HEK293 (cell line): ENCODE measurements around the gene ACTL8.
A peak's percentile ranks its signal among the peaks of the same experiment; 100 is the strongest.

Experiments used
- CTCF ChIA-PET: fragments of 350-600 bp; formaldehyde crosslinking; extraction: SDS; loops from one replicate; lab custom pipeline; 2021; ENCODE audit warnings: antibody characterized with exemption; lab: Yijun Ruan, JAX
- POLR2A ChIA-PET: fragments of 300-600 bp; formaldehyde crosslinking; extraction: SDS; loops from one replicate; lab custom pipeline; 2020; ENCODE audit warnings: antibody characterized with exemption, inconsistent platforms; lab: Yijun Ruan, JAX
- H3K27ac ChIP-seq: fragments of 200-500 bp; sonication (Bioruptor generic); 2 replicates; pipeline ENCODE4 v1.5.1; 2014; ENCODE audit warnings: low read depth, low read length, control low read depth, inconsistent platforms; ENCODE audit errors: extremely low read depth
- H3K36me3 ChIP-seq, 2 experiments: fragments of 200-500 bp in 1 of 2; sonication (Bioruptor generic) in 1 of 2; 1 replicate in 1 of 2; 2 replicates in 1 of 2; pipeline ENCODE4 v1.5.1; 2014 to 2017; ENCODE audit warnings: inconsistent platforms in 2 of 2, low read length in 2 of 2; ENCODE audit not compliant: control insufficient read depth in 2 of 2, insufficient read depth in 1 of 2
- H3K4me1 ChIP-seq: fragments of 200-500 bp; sonication (Bioruptor generic); 2 replicates; pipeline ENCODE4 v1.5.1; 2014; ENCODE audit warnings: mild to moderate bottlenecking, low read length, inconsistent platforms; ENCODE audit not compliant: control insufficient read depth, insufficient read depth
- H3K4me3 ChIP-seq: 2 replicates; pipeline ENCODE4 v1.5.1; 2011; ENCODE audit warnings: low read depth, mild to moderate bottlenecking, control low read depth, low read length, moderate library complexity
- H3K9me3 ChIP-seq: fragments of 200-500 bp; sonication (Bioruptor generic); 2 replicates; pipeline ENCODE4 v1.5.1; 2014; ENCODE audit warnings: low read depth, low read length, inconsistent platforms; ENCODE audit not compliant: control insufficient read depth, insufficient read depth
- EGR2 ChIP-seq: fragments of 450-650 bp; formaldehyde crosslinking; IDR thresholded peaks from 2 replicates; pipeline ENCODE4 v1.5.1; 2016; ENCODE audit warnings: low read depth, missing biosample characterization, missing genetic modification characterization
- GLI2 ChIP-seq: fragments of 450-650 bp; formaldehyde crosslinking; IDR thresholded peaks from 2 replicates; pipeline ENCODE4; 2017; ENCODE audit warnings: missing biosample characterization, missing genetic modification characterization, low read depth, borderline replicate concordance
- INSM2 ChIP-seq: fragments of 450-650 bp; formaldehyde crosslinking; IDR thresholded peaks from 2 replicates; pipeline ENCODE4 v1.5.1; 2016; ENCODE audit warnings: missing biosample characterization, missing genetic modification characterization
- OVOL3 ChIP-seq: fragments of 450-650 bp; formaldehyde crosslinking; IDR thresholded peaks from 2 replicates; pipeline ENCODE4 v1.5.1; 2016; ENCODE audit warnings: missing biosample characterization, missing genetic modification characterization
- PRDM10 ChIP-seq: fragments of 450-650 bp; formaldehyde crosslinking; IDR thresholded peaks from 2 replicates; pipeline ENCODE4 v1.5.1; 2016; ENCODE audit warnings: missing biosample characterization, missing genetic modification characterization
- RBAK ChIP-seq: fragments of 450-650 bp; formaldehyde crosslinking; IDR thresholded peaks from 2 replicates; pipeline ENCODE4 v1.5.1; 2016; ENCODE audit warnings: missing biosample characterization, missing genetic modification characterization
- WT1 ChIP-seq: fragments of 450-650 bp; formaldehyde crosslinking; IDR thresholded peaks from 2 replicates; pipeline ENCODE4 v1.5.1; 2016; ENCODE audit warnings: missing biosample characterization, missing genetic modification characterization
- ZBTB6 ChIP-seq: fragments of 450-650 bp; formaldehyde crosslinking; IDR thresholded peaks from 2 replicates; pipeline ENCODE4 v1.5.1; 2017; ENCODE audit warnings: missing biosample characterization, missing genetic modification characterization
- ZIC2 ChIP-seq: fragments of 450-650 bp; formaldehyde crosslinking; IDR thresholded peaks from 2 replicates; pipeline ENCODE4 v1.5.1; 2016; ENCODE audit warnings: missing biosample characterization, missing genetic modification characterization
- ZNF155 ChIP-seq: fragments of 450-650 bp; formaldehyde crosslinking; IDR thresholded peaks from 2 replicates; pipeline ENCODE4 v1.5.1; 2016; ENCODE audit warnings: missing biosample characterization, missing genetic modification characterization
- ZNF16 ChIP-seq: fragments of 450-650 bp; formaldehyde crosslinking; IDR thresholded peaks from 2 replicates; pipeline ENCODE4 v1.5.1; 2016; ENCODE audit warnings: low read depth, missing biosample characterization, missing genetic modification characterization
- ZNF174 ChIP-seq: fragments of 450-650 bp; formaldehyde crosslinking; IDR thresholded peaks from 2 replicates; pipeline ENCODE4 v1.5.0; 2017; ENCODE audit warnings: missing biosample characterization, mild to moderate bottlenecking, missing genetic modification characterization
- ZNF19 ChIP-seq: fragments of 450-650 bp; formaldehyde crosslinking; IDR thresholded peaks from 2 replicates; pipeline ENCODE4; 2016; ENCODE audit warnings: missing biosample characterization, missing genetic modification characterization, low read depth
- ZNF2 ChIP-seq: fragments of 450-650 bp; formaldehyde crosslinking; IDR thresholded peaks from 2 replicates; pipeline ENCODE4 v1.5.1; 2016; ENCODE audit warnings: missing biosample characterization, missing genetic modification characterization
- ZNF223 ChIP-seq: fragments of 450-650 bp; formaldehyde crosslinking; IDR thresholded peaks from 2 replicates; pipeline ENCODE4 v1.5.1; 2016; ENCODE audit warnings: missing biosample characterization, missing genetic modification characterization
- ZNF266 ChIP-seq: fragments of 450-650 bp; formaldehyde crosslinking; IDR thresholded peaks from 2 replicates; pipeline ENCODE4 v1.5.1; 2016; ENCODE audit warnings: missing biosample characterization, missing genetic modification characterization, low read depth
- ZNF341 ChIP-seq: fragments of 450-650 bp; formaldehyde crosslinking; IDR thresholded peaks from 2 replicates; pipeline ENCODE4; 2016; ENCODE audit warnings: low read depth, missing biosample characterization, missing genetic modification characterization
- ZNF398 ChIP-seq: fragments of 450-650 bp; formaldehyde crosslinking; IDR thresholded peaks from 2 replicates; pipeline ENCODE4 v1.5.1; 2017; ENCODE audit warnings: missing biosample characterization, missing genetic modification characterization
- ZNF513 ChIP-seq: fragments of 450-650 bp; IDR thresholded peaks from 2 replicates; pipeline ENCODE4 v1.5.1; 2018; ENCODE audit warnings: missing biosample characterization, missing genetic modification characterization
- ZNF621 ChIP-seq: fragments of 450-650 bp; formaldehyde crosslinking; IDR thresholded peaks from 2 replicates; pipeline ENCODE4 v1.5.1; 2017; ENCODE audit warnings: missing biosample characterization, missing genetic modification characterization
- ZNF768 ChIP-seq: fragments of 450-650 bp; formaldehyde crosslinking; IDR thresholded peaks from 2 replicates; pipeline ENCODE4 v1.5.1; 2018; ENCODE audit warnings: missing biosample characterization, mild to moderate bottlenecking, missing genetic modification characterization
- ZNF776 ChIP-seq: fragments of 450-650 bp; formaldehyde crosslinking; IDR thresholded peaks from 2 replicates; pipeline ENCODE4 v1.5.0; 2017; ENCODE audit warnings: missing biosample characterization, missing genetic modification characterization, borderline replicate concordance
- ZSCAN23 ChIP-seq: fragments of 450-650 bp; formaldehyde crosslinking; IDR thresholded peaks from 2 replicates; pipeline ENCODE4 v1.5.1; 2016; ENCODE audit warnings: missing biosample characterization, missing genetic modification characterization
- ZSCAN30 ChIP-seq: fragments of 450-650 bp; IDR thresholded peaks from 2 replicates; pipeline ENCODE4 v1.5.1; 2018; ENCODE audit warnings: missing biosample characterization, mild to moderate bottlenecking, missing genetic modification characterization, moderate library complexity

The ACTL8 gene

GRCh38 chr1:17765444-17766411 lies 10.6 kb downstream of the ACTL8 start (continued):
- TF ChIP-seq ZNF2 = no peak
- TF ChIP-seq ZNF266 (tag by site-specific recombination) = no peak
- no peak for TF ChIP-seq ZSCAN30
- no peak for TF ChIP-seq OVOL3 (tag by site-specific recombination)
- 0 out of 2 replicates have a peak, but pooled peaks have one; percentile 13 for TF ChIP-seq PRDM10
- TF ChIP-seq ZNF155 = no peak
- no peak for TF ChIP-seq INSM2 (tag by site-specific recombination)
- TF ChIP-seq ZNF768 (tag by site-specific recombination) = no peak
- no peak for TF ChIP-seq ZNF513 (tag by site-specific recombination)
- TF ChIP-seq ZBTB6 (tag by site-specific recombination) = 0 out of 2 replicates have a peak, but pooled peaks have one; percentile 41
- TF ChIP-seq ZIC2 (tag by site-specific recombination) = peak; percentile 77
- TF ChIP-seq ZNF621 (tag by site-specific recombination) = no peak
- no peak for TF ChIP-seq ZSCAN23
- TF ChIP-seq EGR2 (tag by site-specific recombination) = no peak
- TF ChIP-seq ZNF19 (tag by site-specific recombination) = no peak
- no peak for TF ChIP-seq ZNF223 (tag by site-specific recombination)
- TF ChIP-seq GLI2 (tag by site-specific recombination) = no peak

- POLR2A ChIA-PET = interaction anchor here (0.5 kb wide), 1 partner anchor 14 kb away, joined by 3 read pairs; the partner anchor contains the start of gene ACTL8
- H3K4me1 ChIP-seq = no peaks in the 10 kb centered on the region
- H3K4me3 ChIP-seq = no peak overlapping the region
- CTCF ChIA-PET = interaction anchor here (0.7 to 1.7 kb wide), 2 partner anchors 43 to 108 kb away, joined by 3 to 7 read pairs; no protein-coding TSS in a partner anchor
- no peaks in the 10 kb centered on the region for H3K9me3 ChIP-seq
- no peaks in the 10 kb centered on the region for H3K36me3 ChIP-seq
- no peak overlapping the region for H3K27ac ChIP-seq
- peak; percentile 39; the same call in 1 of the 2 replicates for TF ChIP-seq ZNF398
- 0 out of 2 replicates have a peak, but pooled peaks have one; percentile 35 for TF ChIP-seq ZNF341
- no peak for TF ChIP-seq OVOL3 (tag by site-specific recombination)
- TF ChIP-seq RBAK (tag by site-specific recombination) = no peak
- TF ChIP-seq ZNF16 (tag by site-specific recombination) = no peak
- TF ChIP-seq ZNF776 (tag by site-specific recombination) = no peak
- peak; percentile 47; the same call in 1 of the 2 replicates for TF ChIP-seq WT1 (tag by site-specific recombination)
- no peak for TF ChIP-seq ZNF174 (tag by site-specific recombination)
Measured at GRCh38 chr1:17768651-17769241, 13.6 kb downstream of the ACTL8 start.
